Stimulated activated CD8-positive, alpha-beta memory T cell treated with anti-CD3 and anti-CD28 coated beads, Interleukin-4, amount 100 ng/mL, for 4 hours (primary cell): ENCODE results near the gene CTSF.
"Not testable (repeated sequence)": the region's sequence is repeated elsewhere in the genome, so short reads cannot be mapped to it uniquely, and the experiment has no call there.

Source experiments
- DNase-seq, 2 donors: peaks; one replicate each; pipeline ENCODE4 v3.0.0-alpha.2; 2020; ENCODE audit warnings: low read depth in 2 of 2, low spot score in 1 of 2

CTSF gene

GRCh38 chr11:66589996-66590675, 21.7 kb upstream of the CTSF start:
- no peak for DNase-seq

DNA sequence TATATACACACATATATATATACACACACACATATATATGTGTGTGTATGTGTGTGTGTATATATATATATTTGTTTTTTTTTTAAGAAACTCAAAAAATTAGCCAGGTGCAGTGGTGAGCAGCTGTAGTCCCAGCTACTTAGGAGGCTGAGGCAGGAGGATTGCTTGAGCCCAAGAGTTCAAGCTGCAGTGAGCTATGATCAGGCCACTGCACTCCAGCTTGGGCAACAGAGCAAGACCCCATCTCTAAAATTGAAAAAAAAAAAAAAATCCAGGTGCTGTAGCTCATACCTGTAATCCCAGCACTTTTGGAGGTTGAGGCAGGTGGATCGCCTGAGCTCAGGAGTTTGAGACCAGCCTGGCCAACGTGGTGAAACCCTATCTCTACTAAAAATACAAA, 20.9 kb upstream of the CTSF start:
- not testable (repeated sequence) for DNase-seq

- no peak for DNase-seq
Observed at GRCh38 chr11:66586136-66586535, 17.7 kb upstream of the CTSF start.

DNA sequence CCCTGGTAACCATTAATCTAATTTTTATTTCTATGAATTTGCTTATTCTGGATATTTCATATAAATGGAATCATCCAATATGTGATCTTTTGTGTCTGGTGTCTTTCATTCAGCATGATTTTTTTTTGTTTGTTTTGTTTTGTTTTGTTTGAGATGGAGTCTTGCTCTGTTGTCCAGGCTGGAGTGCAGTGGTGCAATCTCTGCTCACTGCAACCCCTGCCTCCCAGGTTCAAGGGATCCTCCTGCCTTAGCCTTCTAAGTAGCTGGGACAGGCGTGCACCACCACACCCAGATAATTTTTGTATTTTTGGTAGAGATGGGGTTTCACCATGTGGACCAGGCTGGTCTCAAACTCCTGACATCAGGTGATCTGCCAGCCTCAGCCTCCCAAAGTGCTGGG, 17.0 kb upstream of the CTSF start:
- not testable (repeated sequence) for DNase-seq

- not testable (repeated sequence) for DNase-seq
Observed at GRCh38 chr11:66582565-66583147, 14.2 kb upstream of the CTSF start.

DNA sequence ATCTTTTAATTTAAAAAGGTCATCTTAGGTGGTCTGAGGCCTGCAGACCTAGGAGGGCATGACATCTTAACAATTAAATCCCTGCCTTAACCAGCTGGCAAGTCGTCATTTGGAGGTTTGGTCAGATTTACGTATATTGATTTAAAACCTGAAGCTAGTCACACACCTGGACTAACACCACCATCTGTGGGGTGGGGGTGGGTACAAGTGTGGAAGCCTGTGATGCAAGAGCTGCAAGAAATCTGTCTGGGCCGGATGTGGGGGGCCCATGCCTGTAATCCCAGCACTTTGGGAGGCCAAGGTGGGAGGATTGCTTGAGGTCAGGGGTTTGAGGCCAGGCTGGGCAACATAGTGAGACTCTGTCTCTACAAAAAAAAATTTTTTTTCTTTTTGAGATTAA, 12.9 kb upstream of the CTSF start:
- no peak for DNase-seq

DNA sequence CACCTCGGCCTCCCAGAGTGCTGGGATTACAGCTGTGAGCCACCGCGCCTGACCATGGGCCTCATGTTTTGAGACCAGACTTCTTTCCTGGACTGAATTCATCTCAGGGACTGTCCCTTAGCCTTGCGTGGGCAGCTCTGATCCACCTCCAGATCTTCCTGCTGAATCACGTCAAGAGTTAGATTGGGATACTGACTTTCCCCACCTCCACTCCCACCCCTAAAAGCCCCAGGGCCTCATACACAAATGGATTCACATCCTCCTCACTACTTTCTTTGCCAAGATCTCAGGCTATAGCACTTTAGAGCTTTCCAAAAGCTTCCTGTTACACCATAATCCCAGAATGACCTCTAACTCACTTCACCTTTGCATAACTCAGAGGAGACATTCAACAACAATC, 12.4 kb upstream of the CTSF start:
- no peak for DNase-seq

DNA sequence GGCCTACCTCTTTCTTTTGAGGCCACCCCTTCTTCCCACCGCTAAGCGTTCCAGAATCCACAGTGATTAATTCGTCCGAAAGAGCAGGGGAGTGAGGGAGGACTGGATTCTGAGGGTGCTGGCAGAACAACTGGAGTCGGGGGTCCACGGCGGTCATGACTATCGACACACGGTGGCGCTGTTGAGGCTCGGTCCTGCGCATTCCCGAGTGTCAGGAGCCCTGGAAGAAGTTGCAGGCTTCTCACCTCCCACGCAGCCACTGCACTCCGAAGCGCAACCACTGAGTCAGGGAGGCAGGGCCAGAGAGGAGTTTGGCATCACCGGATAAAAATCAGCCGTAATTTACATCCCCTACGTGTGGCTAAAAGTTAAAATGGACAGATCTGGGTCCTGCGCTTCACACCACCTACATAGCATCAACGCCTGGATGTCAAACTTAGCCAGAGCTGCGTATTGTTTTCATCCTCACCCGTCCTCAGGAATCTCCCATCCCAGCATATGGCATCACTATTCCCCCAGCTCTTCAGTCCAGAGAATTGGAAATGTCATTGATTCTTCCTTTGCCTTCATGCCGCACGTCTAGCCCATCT, 10.7 kb upstream of the CTSF start:
- peak; percentile 49 to 67 for DNase-seq

GRCh38 chr11:66570850-66571180, 2.4 kb upstream of the CTSF start:
- DNase-seq = no peak

DNA sequence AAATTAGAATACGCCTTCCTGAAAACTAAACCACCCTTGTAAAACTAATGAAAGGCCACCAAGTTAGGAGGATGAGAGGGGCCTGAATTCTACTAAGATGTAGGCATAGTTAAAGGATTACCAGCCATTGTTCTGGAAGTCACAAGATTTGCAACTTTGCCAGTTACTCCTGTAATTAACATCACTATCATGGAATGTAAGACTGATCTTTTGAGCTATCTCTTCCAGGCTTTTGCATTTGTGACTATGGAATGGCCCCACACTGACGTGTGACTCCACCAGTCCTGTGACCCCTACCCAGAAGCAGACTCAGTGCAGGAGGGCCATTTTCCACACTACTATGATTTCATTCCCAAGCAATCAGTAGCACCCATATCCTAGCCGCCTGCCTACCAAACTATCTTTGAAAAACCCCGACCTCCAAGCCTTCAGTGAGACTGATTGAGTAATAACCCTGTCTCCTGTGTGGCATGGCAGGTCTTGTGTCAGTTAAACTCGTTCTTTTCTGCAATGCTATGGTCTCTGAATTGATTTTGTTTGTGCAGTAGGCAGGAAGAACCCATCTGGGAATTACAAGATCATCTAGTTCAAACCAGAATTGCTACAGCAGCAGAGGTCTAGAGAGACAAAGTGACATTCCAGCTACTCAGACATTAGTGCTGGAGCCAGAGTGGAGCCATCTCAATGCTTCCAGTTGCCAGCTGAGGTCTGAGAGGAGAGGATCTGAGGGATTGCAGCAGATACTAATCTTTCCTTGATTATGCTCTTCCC, 1.9 kb upstream of the CTSF start:
- no peak for DNase-seq

DNA sequence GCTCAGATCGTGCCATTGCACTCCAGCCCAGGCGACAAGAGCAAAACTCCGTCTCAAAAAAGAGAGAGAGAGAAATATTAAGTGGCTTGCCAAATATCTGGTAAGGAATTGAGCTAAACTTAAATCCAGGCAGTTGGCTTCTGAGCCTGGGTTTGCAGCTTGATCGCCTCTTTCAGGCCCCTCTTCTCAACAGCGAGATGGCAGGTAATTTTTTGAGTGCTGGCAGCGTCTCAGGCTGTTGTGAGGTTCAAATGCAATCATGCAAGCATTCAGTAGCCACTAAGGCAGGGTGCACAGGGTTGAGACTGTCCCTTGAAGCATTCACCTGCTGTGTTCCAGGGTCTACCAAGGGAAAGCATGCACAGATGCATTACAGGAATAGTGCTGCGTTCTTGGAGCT, 670 bp upstream of the CTSF start:
- no peak for DNase-seq

DNA sequence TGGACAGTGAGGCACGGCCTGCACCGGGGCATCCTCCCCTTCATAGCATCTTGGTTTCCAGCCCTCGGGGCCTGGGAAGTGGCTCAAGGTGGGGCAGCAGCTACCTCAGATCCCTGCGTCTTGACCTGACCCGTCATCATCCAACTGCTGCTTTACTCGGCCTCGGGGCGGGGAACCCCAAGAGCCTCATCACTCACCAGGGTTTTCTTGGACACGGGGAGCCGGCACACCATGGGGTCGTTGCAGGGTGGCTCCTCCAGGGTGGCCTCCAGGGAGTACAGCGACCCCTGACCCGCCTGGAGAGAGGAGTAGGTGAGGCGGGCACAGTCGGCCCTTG, 651 bp downstream of the CTSF start:
- DNase-seq = no peak

DNA sequence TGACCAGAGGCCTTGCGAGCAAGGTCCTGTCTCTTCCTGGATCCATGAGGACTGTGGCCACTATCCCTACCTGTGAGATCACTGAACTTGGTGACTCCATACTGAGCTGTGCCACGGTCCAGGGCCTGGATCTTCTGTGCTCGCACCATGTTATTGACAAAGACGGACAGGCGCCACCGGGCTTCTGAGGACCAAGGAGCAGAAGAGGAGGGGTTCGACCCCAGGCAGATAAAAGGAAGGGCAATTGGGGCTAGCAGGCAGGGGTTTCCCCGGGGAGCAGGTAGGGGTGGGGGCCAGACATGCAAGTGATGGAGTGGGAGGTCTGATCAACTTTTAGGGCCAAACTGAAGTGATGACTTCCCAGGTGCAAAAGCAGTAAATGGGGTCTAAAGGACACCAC, 2.2 kb downstream of the CTSF start:
- no peak for DNase-seq

DNA sequence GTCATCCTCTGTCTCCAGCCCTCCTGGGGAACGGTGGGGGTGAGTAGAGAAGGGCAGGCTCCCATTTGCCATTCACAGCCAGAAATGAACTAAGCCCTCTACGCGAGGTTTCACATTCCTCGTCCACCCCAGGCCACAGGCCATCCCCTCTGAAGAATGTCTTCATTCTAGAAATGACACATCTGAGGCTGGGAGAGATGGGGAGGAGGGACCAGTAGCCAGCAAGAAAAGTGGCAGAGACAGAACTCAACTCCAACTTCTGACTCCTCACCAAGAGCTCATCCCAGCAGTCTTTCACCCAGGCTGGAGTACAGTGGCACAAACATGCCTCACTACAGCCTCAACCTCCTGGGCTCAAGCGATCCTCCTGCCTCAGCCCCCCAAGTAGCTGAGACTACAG, 3.4 kb downstream of the CTSF start:
- DNase-seq = no peak

- DNase-seq = no peak
Observed at GRCh38 chr11:66564538-66564937, 3.9 kb downstream of the CTSF start.

GRCh38 chr11:66563832-66564231, 4.6 kb downstream of the CTSF start:
- no peak for DNase-seq

DNA sequence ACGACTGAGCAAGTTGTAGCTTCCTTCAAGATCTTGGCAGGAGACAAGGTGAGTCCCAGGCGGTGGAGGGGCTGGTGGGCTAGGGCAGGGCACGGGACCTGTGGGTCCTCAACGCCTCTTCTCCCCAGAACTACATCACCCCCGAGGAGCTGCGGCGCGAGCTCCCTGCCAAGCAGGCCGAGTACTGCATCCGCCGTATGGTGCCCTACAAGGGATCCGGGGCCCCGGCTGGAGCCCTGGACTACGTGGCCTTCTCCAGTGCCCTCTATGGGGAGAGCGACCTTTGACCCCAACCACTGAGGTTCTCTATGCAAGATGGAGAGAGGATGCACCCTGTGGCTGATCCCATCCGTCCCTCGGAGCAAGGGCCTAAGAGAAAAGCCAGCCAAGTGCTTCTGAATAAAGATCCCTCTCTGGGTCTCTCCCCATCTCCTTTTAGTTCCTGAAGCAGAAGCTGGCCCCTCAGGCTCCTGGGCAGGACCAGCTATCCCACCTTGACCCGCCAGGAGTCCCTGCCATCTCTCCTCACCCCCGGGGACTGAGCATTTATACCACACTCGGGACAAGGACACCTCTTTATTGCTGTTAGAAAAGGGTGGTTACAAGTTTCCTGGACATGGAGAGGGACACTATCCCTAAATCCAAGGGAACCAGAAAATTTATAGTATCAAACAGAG, 5.4 kb downstream of the CTSF start:
- no peak for DNase-seq

GRCh38 chr11:66562275-66562674, 6.1 kb downstream of the CTSF start:
- DNase-seq = no peak

DNA sequence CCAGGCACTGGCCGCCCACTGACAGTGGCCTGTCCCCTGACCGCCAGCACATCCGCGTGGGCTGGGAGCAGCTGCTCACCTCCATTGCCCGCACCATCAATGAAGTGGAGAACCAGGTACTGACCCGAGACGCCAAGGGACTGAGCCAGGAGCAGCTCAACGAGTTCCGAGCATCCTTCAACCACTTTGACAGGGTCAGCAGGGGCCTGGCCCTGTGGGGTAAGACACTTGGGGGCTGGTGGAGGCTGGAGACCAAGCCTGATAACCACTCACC, 6.5 kb downstream of the CTSF start:
- no peak for DNase-seq

DNA sequence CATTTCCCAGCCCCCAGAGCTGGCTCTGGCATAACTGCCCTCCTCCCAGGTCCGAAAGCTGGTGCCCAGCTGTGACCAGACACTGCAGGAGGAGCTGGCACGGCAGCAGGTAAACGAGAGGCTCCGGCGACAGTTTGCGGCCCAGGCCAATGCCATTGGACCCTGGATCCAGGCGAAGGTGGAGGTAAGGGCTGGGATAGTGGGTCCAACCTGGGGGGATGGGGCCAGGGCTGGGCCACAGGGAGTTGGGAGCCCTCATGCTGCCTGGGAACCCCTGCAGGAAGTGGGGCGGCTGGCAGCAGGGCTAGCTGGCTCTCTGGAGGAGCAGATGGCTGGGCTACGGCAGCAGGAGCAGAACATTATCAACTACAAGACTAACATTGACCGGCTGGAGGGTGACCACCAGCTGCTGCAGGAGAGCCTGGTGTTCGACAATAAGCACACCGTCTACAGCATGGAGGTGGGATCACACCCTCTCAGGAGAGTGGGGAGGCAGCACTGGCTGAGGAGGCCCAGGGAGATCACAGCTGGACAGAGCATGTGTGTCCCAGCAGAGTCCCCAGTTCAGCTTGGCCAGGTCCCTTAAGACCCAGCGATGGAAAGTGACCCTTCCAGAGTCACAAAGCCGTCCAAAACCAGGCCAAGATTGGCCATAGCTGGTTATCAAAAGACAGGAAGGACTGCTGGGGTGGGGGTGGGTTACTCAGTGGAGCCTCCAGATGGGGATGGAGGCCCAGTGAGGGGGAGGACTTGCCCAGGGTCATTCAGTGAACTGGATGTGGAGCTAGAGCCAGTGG, 7.0 kb downstream of the CTSF start:
- DNase-seq = no peak
